B cell (primary cell): Measurements from ENCODE around the gene SAC3D1. TPM values are rescaled to one million over a fixed set of nuclear protein-coding genes. Genes with fewer than 3 reads are reported as not detected.
A peak's percentile ranks its signal among the peaks of the same experiment; 100 is the strongest.

Experiments used
- ATAC-seq: fragments of 200-7000 bp; cut with Tn5 transposase; one replicate; pipeline ENCODE4 v1.10.0; 2021; ENCODE audit warnings: low read depth, mild to moderate bottlenecking, moderate number of reproducible peaks, moderate library complexity
- CTCF ChIA-PET: fragments of 350-600 bp; sonication (Branson Sonifier 250); formaldehyde crosslinking; loops from one replicate; lab custom pipeline; 2021; ENCODE audit warnings: antibody characterized with exemption, inconsistent platforms; lab: Charles Lee
- POLR2A ChIA-PET: fragments of 350-600 bp; sonication (Branson Sonifier 250); formaldehyde crosslinking; loops from one replicate; lab custom pipeline; 2021; ENCODE audit warnings: antibody characterized with exemption; lab: Charles Lee
- DNase-seq: peaks from one replicate; pipeline ENCODE4 v3.0.0; 2013
- H2AFZ ChIP-seq: 2 replicates; pipeline ENCODE4 v1.6.1; 2012; ENCODE audit warnings: mild to moderate bottlenecking, low read depth, low read length; ENCODE audit not compliant: insufficient read depth, poor library complexity, severe bottlenecking
- H3K27ac ChIP-seq, 2 donors: 1 replicate in 1 of 2; 2 replicates in 1 of 2; pipeline ENCODE4 v1.5.1; 2012 to 2013; ENCODE audit warnings: low read length in 2 of 2, mild to moderate bottlenecking in 2 of 2, moderate library complexity in 1 of 2
- H3K27me3 ChIP-seq, 4 experiments: fragments of 200-600 bp in 1 of 4; sonication (generic) in 1 of 4; replicated peaks in 1 of 4; 1 replicate in 2 of 4; 2 replicates in 2 of 4; pipeline versions ENCODE4 v1.6.1 to v1.7.0; 2013 to 2016; ENCODE audit warnings: low read length in 3 of 4, mild to moderate bottlenecking in 2 of 4, mixed read lengths in 1 of 4, moderate library complexity in 1 of 4; ENCODE audit not compliant: insufficient read depth in 4 of 4, control insufficient read depth in 3 of 4; ENCODE audit errors: control extremely low read depth in 1 of 4
- H3K36me3 ChIP-seq, 2 experiments: replicated peaks in 1 of 2; 1 replicate in 1 of 2; 2 replicates in 1 of 2; pipeline versions ENCODE4 v1.6.1 to v1.7.1; 2013; ENCODE audit warnings: low read length in 1 of 2; ENCODE audit not compliant: insufficient read depth in 2 of 2, control insufficient read depth in 1 of 2; ENCODE audit errors: control extremely low read depth in 1 of 2, extremely low read depth in 1 of 2
- H3K4me1 ChIP-seq, 2 donors: fragments of 200-600 bp in 1 of 2; sonication (generic) in 1 of 2; 1 replicate in 1 of 2; 2 replicates in 1 of 2; pipeline versions ENCODE4 v1.5.1 to v1.6.1; 2013 to 2017; ENCODE audit warnings: low read length in 2 of 2; ENCODE audit not compliant: control insufficient read depth in 2 of 2, insufficient read depth in 2 of 2
- H3K4me2 ChIP-seq: replicated peaks from 2 replicates; pipeline ENCODE3; 2012; ENCODE audit warnings: mild to moderate bottlenecking, low read depth, low read length; ENCODE audit not compliant: poor library complexity, severe bottlenecking
- H3K4me3 ChIP-seq, 5 experiments: fragments of 200-600 bp in 1 of 5; sonication (generic) in 1 of 5; 1 replicate in 3 of 5; 2 replicates in 2 of 5; pipeline versions ENCODE4 v1.5.1 to v1.7.0; 2011 to 2016; ENCODE audit warnings: low read length in 4 of 5, mild to moderate bottlenecking in 4 of 5, low read depth in 2 of 5, control low read depth in 1 of 5, moderate library complexity in 1 of 5; ENCODE audit not compliant: insufficient read depth in 1 of 5; ENCODE audit errors: control extremely low read depth in 1 of 5, extremely low read depth in 1 of 5
- H3K79me2 ChIP-seq: fragments of 200-600 bp; sonication (generic); one replicate; pipeline ENCODE4 v1.6.0; 2016; ENCODE audit warnings: low read length; ENCODE audit not compliant: control insufficient read depth, insufficient read depth
- H3K9ac ChIP-seq: fragments of 200-600 bp; sonication (generic); 2 replicates; pipeline ENCODE4 v1.6.1; 2017; ENCODE audit warnings: mild to moderate bottlenecking, low read length, moderate library complexity
- H3K9me3 ChIP-seq, 3 donors: one replicate each; pipeline versions ENCODE4 v1.6.1 to v1.7.1; 2013; ENCODE audit warnings: low read length in 2 of 3; ENCODE audit not compliant: control insufficient read depth in 2 of 3, insufficient read depth in 1 of 3; ENCODE audit errors: control extremely low read depth in 1 of 3
- H4K20me1 ChIP-seq: 2 replicates; pipeline ENCODE4 v1.6.0; 2012; ENCODE audit warnings: mild to moderate bottlenecking, low read length; ENCODE audit not compliant: insufficient read depth, control insufficient read depth, poor library complexity, severe bottlenecking
- H3K27ac Mint-ChIP-seq: one replicate; pipeline ENCODE4 v1.8.0; 2021; ENCODE audit warnings: mixed read lengths
- H3K27me3 Mint-ChIP-seq: one replicate; pipeline ENCODE4 v1.8.0; 2021; ENCODE audit warnings: mixed read lengths
- H3K4me1 Mint-ChIP-seq: one replicate; pipeline ENCODE4 v1.8.0; 2021; ENCODE audit warnings: mixed read lengths
- H3K4me3 Mint-ChIP-seq: one replicate; pipeline ENCODE4 v1.8.0; 2021; ENCODE audit warnings: mixed read lengths
- H3K9me3 Mint-ChIP-seq: one replicate; pipeline ENCODE4 v1.8.0; 2022; ENCODE audit warnings: mixed read lengths; ENCODE audit not compliant: insufficient read depth
- EZH2 ChIP-seq: IDR thresholded peaks from 2 replicates; pipeline ENCODE4 v1.6.1; 2012; ENCODE audit warnings: borderline replicate concordance, low read depth, mild to moderate bottlenecking, moderate library complexity, low read length; ENCODE audit not compliant: insufficient read depth, poor library complexity, severe bottlenecking
- WGBS: methylation state at CpG from one replicate; pipeline ENCODE4 v1.1.5; 2013; ENCODE audit warnings: missing lambda C conversion rate; ENCODE audit not compliant: insufficient coverage; 5-methylcytosine and 5-hydroxymethylcytosine counted together
- intact Hi-C: fragments of 100-400 bp; cut with micrococcal nuclease; formaldehyde crosslinking; loops from one replicate; pipeline ENCODE4 v1.10.0; 2022
- polyA plus RNA-seq: library from polyadenylated mRNA; depleted of rRNA; stranded (reverse); fragments of >200 nt; gene quantifications from 2 replicates; pipeline ENCODE4 v1.2.3, GENCODE V29; 2012
- total RNA-seq, 2 donors: library from RNA; stranded (reverse); fragments of 120-200 nt in 1 of 2; gene quantifications; 1 replicate in 1 of 2; 2 replicates in 1 of 2; pipeline versions ENCODE4 v1.2.3 to v1.2.4, GENCODE V29; 2013 to 2022
- TF ChIP-seq, protein P1 (sequence below): fragments of 200-600 bp; IDR thresholded peaks from one replicate; pipeline ENCODE4 v1.8.0; 2022; ENCODE audit warnings: antibody characterized with exemption, mild to moderate bottlenecking

The SAC3D1 gene
- total and polyA plus RNA-seq, 2 donors (not counting 1 experiment from before 2014, with no cell fraction given) = 5.9 to 6.0 TPM

DNA sequence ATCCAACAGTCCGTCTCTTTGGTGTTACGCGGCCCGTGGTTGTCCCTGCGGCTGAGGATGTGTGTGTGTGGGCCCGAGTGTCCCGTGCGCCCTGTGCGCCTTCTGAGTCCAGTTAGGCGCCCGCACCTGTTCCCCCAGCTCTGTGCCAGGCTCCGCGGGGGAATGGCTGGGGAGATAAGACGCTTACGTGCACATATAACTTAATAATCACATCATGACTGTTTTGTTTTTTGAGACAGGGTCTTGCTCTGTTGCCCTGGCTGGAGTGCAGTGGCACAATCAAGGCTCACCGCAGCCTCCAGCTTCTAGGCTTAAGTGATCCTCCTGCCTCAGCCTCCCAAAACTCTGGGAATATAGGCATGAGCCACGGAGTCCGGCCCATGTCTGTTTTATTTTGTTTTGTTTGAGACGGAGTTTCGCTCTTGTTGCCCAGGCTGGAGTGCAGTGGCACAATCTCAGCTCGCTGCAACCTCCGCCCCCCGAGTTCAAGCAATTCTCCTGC, 26.2 kb upstream of the SAC3D1 start:
- peak overlapping the region; percentile 74 for H2AFZ ChIP-seq
- peaks cover 23% of the 10 kb centered on the region for H3K4me1 Mint-ChIP-seq
- peak overlapping the region; percentile 93 to 98 for H3K27ac ChIP-seq

DNA sequence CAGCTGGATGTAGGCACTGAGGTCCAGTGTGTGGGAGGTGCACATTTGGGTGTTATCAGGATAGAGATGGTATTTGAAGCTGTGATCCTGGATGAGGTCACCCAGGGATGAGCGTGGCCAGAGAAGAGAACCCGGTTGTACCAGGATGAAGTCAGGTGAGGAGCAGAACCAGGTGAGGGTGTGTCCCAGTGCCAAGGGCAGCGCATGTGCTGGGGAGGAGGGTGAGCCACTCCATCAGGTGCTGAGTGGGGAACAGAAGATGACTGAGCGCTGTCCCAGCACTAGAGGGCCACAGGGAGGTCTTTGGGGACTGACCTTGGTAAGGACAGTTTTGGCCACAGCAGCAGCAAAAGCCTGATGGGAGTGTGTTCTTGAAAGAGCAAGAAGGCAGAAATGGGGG, 24.3 kb upstream of the SAC3D1 start:
- CTCF ChIA-PET = interaction anchor here (0.5 to 4.7 kb wide), 2 partner anchors 11 to 16 kb away, joined by 3 to 36 read pairs; partner anchors contain the start of gene SNX15

More for the DNA sequence above, 26.2 kb upstream of the SAC3D1 start:
- peak overlapping the region; percentile 91 for H3K27ac Mint-ChIP-seq
- no peaks in the 10 kb centered on the region for H3K27me3 Mint-ChIP-seq
- H3K9me3 Mint-ChIP-seq = no peaks in the 10 kb centered on the region
- POLR2A ChIA-PET = interaction anchor here (0.5 to 1.9 kb wide), 14 partner anchors 13 to 1345 kb away, joined by 3 to 8 read pairs (median 3); partner anchors contain the start of genes TM7SF2 and VPS51
- H3K9ac ChIP-seq = peak overlapping the region; percentile 80
- H3K9me3 ChIP-seq = no peaks in the 10 kb centered on the region
- peaks cover 9 to 35% of the 10 kb centered on the region in 2 donors for H3K4me1 ChIP-seq
- H3K4me3 Mint-ChIP-seq = peak overlapping the region; percentile 88
- peak overlapping the region; percentile 82 for H3K4me2 ChIP-seq
- TF ChIP-seq, protein P1, sequence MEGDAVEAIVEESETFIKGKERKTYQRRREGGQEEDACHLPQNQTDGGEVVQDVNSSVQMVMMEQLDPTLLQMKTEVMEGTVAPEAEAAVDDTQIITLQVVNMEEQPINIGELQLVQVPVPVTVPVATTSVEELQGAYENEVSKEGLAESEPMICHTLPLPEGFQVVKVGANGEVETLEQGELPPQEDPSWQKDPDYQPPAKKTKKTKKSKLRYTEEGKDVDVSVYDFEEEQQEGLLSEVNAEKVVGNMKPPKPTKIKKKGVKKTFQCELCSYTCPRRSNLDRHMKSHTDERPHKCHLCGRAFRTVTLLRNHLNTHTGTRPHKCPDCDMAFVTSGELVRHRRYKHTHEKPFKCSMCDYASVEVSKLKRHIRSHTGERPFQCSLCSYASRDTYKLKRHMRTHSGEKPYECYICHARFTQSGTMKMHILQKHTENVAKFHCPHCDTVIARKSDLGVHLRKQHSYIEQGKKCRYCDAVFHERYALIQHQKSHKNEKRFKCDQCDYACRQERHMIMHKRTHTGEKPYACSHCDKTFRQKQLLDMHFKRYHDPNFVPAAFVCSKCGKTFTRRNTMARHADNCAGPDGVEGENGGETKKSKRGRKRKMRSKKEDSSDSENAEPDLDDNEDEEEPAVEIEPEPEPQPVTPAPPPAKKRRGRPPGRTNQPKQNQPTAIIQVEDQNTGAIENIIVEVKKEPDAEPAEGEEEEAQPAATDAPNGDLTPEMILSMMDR = no peak
- no peak for TF ChIP-seq EZH2
- peaks cover 0 to 10% of the 10 kb centered on the region in 2 experiments for H3K36me3 ChIP-seq
- intact Hi-C loops = loop anchor here (1.0 to 5.0 kb wide), 10 partner anchors 13 to 247 kb away; partner anchors contain the start of genes ATG2A, CDCA5, MAJIN and POLA2
- peak overlapping the region; percentile 38 to 92 (median 83) for H3K4me3 ChIP-seq
- no peak for ATAC-seq
- WGBS = 20% methylated on average over 10 of the region's 23 CpGs
- peaks cover 35% of the 10 kb centered on the region for H3K79me2 ChIP-seq
- no peak for DNase-seq
- CTCF ChIA-PET = interaction anchor here (0.8 to 5.0 kb wide), 25 partner anchors 10 to 301 kb away, joined by 3 to 36 read pairs (median 5); partner anchors contain the start of genes BATF2, CAPN1, FAU and MRPL49
- no peaks in the 10 kb centered on the region for H3K27me3 ChIP-seq
- H4K20me1 ChIP-seq = no peaks in the 10 kb centered on the region

More for the DNA sequence above, 24.3 kb upstream of the SAC3D1 start:
- no peak for TF ChIP-seq EZH2
- TF ChIP-seq, protein P1 = no peak
- Histone ChIP-seq H2AFZ (no peak overlapping the region), H3K27me3 (no peaks in the 10 kb centered on the region), H3K4me3 (no peak overlapping the region), H3K4me2 (no peak overlapping the region), H3K4me1 (peaks cover 9 to 35% of the 10 kb centered on the region in 2 donors), H4K20me1 (no peaks in the 10 kb centered on the region), H3K9me3 (no peaks in the 10 kb centered on the region), H3K79me2 (peaks cover 35% of the 10 kb centered on the region), H3K36me3 (peaks cover 0 to 23% of the 10 kb centered on the region in 2 experiments), H3K27ac (no peak overlapping the region), H3K9ac (no peak overlapping the region)
- POLR2A ChIA-PET = no interaction called here
- Mint-ChIP-seq H3K27me3 (no peaks in the 10 kb centered on the region), H3K4me1 (peaks cover 23% of the 10 kb centered on the region), H3K9me3 (no peaks in the 10 kb centered on the region), H3K4me3 (no peak overlapping the region), H3K27ac (peak overlapping the region; percentile 50)
- DNase-seq = no peak
- no peak for ATAC-seq
- intact Hi-C loops = no loop called here
- WGBS = 98% methylated on average over 4 of the region's 4 CpGs
